H1 (cell line): ENCODE results near the gene PDE4B. TPM values are rescaled to one million over a fixed set of nuclear protein-coding genes. Genes with fewer than 3 reads are reported as not detected.

ENCODE experiments used
- MAX ChIP-seq: IDR thresholded peaks from 2 replicates; pipeline ENCODE4 v1.6.1; 2012; ENCODE audit warnings: inconsistent platforms
- YY1 ChIP-seq: IDR thresholded peaks from 2 replicates; pipeline ENCODE4 v1.6.1; 2011; ENCODE audit warnings: low read depth, mild to moderate bottlenecking, low read length
- polyA plus RNA-seq, 7 experiments: library from polyadenylated mRNA; depleted of rRNA in 3 of 7; stranded (reverse) in 5 of 7; unstranded in 2 of 7; fragments of >200 nt in 5 of 7; fragments of 200-250 nt in 2 of 7; gene quantifications; 1 replicate in 5 of 7; 2 replicates in 1 of 7; 4 replicates in 1 of 7; pipeline versions ENCODE4 v1.2.1 to v1.2.3, GENCODE V29; 2011 to 2013; ENCODE audit warnings: missing spikeins in 2 of 7, mixed read lengths in 2 of 7
- total RNA-seq: library from RNA; stranded (reverse); fragmentation: NEBNext Ultra II Directional; extraction: Animal tissue kit (Norgen Biotek cat#: 25700); gene quantifications from 2 replicates; pipeline ENCODE4 v1.2.1, GENCODE V29; 2021
- TF ChIP-seq, protein P1 (sequence below): fragments of 300-600 bp; sonication (generic); IDR thresholded peaks from 2 replicates; pipeline ENCODE4 v1.7.1; 2012; ENCODE audit warnings: low read length, moderate library complexity, mild to moderate bottlenecking, inconsistent platforms; ENCODE audit not compliant: insufficient replicate concordance

The PDE4B gene
- total and polyA plus RNA-seq, 2 of the 8 experiments (the other 6 are each of a cell fraction or from before 2014, with no cell fraction given), result 5.0 to 15.1 TPM

DNA sequence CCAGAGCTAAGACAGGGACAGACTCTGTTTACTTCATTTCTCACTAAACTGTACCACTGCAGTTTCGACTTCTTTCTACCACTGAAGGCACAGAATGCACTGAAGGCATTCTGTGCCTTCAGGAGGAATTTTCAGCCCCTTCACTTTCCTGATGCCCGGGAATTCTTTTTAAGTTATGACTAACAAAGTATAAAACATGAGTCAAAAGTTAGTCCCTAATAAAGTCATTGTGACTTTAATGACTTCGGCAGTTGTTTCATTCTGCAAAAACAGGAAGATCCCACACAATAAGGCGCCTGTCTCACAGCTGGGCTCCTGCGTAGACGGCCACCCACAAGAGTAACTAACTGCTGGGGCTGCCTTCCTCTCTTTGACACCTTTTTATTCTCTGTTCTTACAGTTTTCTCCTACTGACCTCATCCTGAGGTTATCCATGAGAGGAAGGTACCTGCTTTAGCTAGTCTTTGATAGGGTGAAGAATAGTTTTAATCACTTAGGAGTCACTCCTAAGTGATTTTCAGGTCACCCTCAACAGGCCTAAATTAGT, 557.4 kb downstream of the PDE4B start (continued):
- TF ChIP-seq, protein P1, sequence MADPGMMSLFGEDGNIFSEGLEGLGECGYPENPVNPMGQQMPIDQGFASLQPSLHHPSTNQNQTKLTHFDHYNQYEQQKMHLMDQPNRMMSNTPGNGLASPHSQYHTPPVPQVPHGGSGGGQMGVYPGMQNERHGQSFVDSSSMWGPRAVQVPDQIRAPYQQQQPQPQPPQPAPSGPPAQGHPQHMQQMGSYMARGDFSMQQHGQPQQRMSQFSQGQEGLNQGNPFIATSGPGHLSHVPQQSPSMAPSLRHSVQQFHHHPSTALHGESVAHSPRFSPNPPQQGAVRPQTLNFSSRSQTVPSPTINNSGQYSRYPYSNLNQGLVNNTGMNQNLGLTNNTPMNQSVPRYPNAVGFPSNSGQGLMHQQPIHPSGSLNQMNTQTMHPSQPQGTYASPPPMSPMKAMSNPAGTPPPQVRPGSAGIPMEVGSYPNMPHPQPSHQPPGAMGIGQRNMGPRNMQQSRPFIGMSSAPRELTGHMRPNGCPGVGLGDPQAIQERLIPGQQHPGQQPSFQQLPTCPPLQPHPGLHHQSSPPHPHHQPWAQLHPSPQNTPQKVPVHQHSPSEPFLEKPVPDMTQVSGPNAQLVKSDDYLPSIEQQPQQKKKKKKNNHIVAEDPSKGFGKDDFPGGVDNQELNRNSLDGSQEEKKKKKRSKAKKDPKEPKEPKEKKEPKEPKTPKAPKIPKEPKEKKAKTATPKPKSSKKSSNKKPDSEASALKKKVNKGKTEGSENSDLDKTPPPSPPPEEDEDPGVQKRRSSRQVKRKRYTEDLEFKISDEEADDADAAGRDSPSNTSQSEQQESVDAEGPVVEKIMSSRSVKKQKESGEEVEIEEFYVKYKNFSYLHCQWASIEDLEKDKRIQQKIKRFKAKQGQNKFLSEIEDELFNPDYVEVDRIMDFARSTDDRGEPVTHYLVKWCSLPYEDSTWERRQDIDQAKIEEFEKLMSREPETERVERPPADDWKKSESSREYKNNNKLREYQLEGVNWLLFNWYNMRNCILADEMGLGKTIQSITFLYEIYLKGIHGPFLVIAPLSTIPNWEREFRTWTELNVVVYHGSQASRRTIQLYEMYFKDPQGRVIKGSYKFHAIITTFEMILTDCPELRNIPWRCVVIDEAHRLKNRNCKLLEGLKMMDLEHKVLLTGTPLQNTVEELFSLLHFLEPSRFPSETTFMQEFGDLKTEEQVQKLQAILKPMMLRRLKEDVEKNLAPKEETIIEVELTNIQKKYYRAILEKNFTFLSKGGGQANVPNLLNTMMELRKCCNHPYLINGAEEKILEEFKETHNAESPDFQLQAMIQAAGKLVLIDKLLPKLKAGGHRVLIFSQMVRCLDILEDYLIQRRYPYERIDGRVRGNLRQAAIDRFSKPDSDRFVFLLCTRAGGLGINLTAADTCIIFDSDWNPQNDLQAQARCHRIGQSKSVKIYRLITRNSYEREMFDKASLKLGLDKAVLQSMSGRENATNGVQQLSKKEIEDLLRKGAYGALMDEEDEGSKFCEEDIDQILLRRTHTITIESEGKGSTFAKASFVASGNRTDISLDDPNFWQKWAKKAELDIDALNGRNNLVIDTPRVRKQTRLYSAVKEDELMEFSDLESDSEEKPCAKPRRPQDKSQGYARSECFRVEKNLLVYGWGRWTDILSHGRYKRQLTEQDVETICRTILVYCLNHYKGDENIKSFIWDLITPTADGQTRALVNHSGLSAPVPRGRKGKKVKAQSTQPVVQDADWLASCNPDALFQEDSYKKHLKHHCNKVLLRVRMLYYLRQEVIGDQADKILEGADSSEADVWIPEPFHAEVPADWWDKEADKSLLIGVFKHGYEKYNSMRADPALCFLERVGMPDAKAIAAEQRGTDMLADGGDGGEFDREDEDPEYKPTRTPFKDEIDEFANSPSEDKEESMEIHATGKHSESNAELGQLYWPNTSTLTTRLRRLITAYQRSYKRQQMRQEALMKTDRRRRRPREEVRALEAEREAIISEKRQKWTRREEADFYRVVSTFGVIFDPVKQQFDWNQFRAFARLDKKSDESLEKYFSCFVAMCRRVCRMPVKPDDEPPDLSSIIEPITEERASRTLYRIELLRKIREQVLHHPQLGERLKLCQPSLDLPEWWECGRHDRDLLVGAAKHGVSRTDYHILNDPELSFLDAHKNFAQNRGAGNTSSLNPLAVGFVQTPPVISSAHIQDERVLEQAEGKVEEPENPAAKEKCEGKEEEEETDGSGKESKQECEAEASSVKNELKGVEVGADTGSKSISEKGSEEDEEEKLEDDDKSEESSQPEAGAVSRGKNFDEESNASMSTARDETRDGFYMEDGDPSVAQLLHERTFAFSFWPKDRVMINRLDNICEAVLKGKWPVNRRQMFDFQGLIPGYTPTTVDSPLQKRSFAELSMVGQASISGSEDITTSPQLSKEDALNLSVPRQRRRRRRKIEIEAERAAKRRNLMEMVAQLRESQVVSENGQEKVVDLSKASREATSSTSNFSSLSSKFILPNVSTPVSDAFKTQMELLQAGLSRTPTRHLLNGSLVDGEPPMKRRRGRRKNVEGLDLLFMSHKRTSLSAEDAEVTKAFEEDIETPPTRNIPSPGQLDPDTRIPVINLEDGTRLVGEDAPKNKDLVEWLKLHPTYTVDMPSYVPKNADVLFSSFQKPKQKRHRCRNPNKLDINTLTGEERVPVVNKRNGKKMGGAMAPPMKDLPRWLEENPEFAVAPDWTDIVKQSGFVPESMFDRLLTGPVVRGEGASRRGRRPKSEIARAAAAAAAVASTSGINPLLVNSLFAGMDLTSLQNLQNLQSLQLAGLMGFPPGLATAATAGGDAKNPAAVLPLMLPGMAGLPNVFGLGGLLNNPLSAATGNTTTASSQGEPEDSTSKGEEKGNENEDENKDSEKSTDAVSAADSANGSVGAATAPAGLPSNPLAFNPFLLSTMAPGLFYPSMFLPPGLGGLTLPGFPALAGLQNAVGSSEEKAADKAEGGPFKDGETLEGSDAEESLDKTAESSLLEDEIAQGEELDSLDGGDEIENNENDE, result no peak
- TF ChIP-seq MAX, result no peak
- no peak for TF ChIP-seq YY1
